Tibial nerve (tissue), 4 donors: ENCODE measurements around the gene TMEM132C.

ENCODE experiments used
- CTCF ChIP-seq, 5 experiments: fragments of 200-600 bp in 3 of 5; fragments of 450-650 bp in 2 of 5; sonication (generic) in 3 of 5; IDR thresholded peaks; one replicate each; pipeline ENCODE4 v1.5.1; 2016 to 2019; ENCODE audit warnings: antibody characterized with exemption in 5 of 5, mild to moderate bottlenecking in 3 of 5, moderate library complexity in 2 of 5
- EP300 ChIP-seq, 2 donors: sonication (generic); formaldehyde crosslinking; IDR thresholded peaks; one replicate each; pipeline ENCODE4 v1.6.1; 2017; ENCODE audit warnings: antibody characterized with exemption in 2 of 2, mild to moderate bottlenecking in 1 of 2
- POLR2A ChIP-seq, 2 donors: fragments of 450-650 bp; IDR thresholded peaks; one replicate each; pipeline ENCODE4 v1.6.1; 2017; ENCODE audit warnings: antibody characterized with exemption in 2 of 2, mild to moderate bottlenecking in 2 of 2, moderate library complexity in 2 of 2

DNA sequence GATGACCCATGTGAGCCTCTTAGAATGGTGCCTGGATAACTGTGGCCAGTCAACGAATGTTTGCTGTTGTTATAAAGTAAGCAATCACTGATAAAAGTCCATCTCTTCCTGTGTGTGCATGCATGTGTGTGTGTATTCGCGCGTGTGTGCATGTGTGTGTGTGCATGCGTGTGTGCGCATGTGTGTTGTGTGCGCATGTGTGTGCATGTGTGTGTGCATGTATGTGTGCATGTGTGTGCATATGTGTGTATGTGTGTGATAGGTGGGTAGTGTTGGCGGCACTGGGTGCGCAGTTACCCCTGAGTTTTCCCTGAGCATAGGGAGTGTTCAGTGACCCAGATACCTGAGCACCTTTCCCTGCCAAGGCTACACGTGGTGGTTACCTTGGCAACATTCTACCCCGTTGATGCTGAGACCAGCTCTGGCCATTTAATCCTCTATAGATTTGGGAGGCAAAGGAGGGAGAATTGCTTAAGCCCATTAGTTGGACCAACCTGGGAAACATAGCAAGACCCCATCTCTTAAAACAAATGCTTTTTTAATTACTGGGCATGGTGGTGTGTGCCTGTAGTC is 419.0 kb downstream of the TMEM132C start:
- TF ChIP-seq CTCF (IDR thresholded peaks at IDR 0.05) = no peak
- no peak for TF ChIP-seq EP300 (IDR thresholded peaks at IDR 0.05)
- TF ChIP-seq POLR2A (IDR thresholded peaks at IDR 0.05) = no peak
